PFSK-1 (cell line): ENCODE measurements around the gene CLDN14.

Experiments
- FOXP2 ChIP-seq: optimal IDR thresholded peaks from 2 replicates; pipeline ENCODE3; 2011; ENCODE audit warnings: borderline replicate concordance, control low read depth, inconsistent platforms; ENCODE audit not compliant: insufficient read depth; ENCODE audit errors: extremely low read length, extremely low read depth
- POLR2AphosphoS5 ChIP-seq: IDR thresholded peaks from 2 replicates; pipeline ENCODE4 v1.6.1; 2012; ENCODE audit warnings: low read depth, mild to moderate bottlenecking, control low read depth, low read length, moderate library complexity
- SIN3A ChIP-seq: IDR thresholded peaks from 2 replicates; pipeline ENCODE4 v1.6.1; 2012; ENCODE audit warnings: mild to moderate bottlenecking, low read length, moderate library complexity, borderline replicate concordance; ENCODE audit not compliant: insufficient read depth
- TAF1 ChIP-seq: IDR thresholded peaks from 2 replicates; pipeline ENCODE4 v1.6.1; 2012; ENCODE audit warnings: low read length, control low read depth, borderline replicate concordance; ENCODE audit not compliant: insufficient read depth
- TF ChIP-seq, protein P1 (sequence below), 2 experiments: IDR thresholded peaks; 2 replicates each; pipeline versions ENCODE4 v1.6.1 to v1.8.0; 2011 to 2012; ENCODE audit warnings: low read depth in 2 of 2, low read length in 2 of 2, control low read depth in 1 of 2, inconsistent platforms in 1 of 2, mild to moderate bottlenecking in 1 of 2, moderate library complexity in 1 of 2; ENCODE audit not compliant: insufficient read depth in 1 of 2

CLDN14 gene

DNA sequence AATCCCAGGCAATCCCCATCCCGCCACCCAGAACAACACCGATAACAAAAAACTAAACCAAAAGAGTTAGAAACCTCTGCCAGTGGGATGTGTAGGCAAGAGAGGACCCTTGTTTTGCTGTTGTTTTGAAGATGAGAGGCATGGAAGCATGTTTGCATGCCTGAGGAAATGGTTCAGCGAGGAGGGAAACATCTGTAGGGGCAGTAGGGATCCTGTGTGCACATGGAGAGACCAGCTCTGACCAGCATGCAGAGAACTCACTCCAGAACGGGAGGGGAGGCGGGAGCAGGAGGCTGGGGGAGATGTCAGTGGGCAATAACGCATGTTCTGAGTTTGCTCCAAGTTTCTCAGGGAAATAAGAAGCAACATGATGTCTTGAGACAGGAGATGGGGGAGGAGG is 5.3 kb downstream of the CLDN14 start:
- TF ChIP-seq POLR2AphosphoS5 (no peak), FOXP2 (no peak), SIN3A (no peak), TAF1 (no peak)
- TF ChIP-seq, protein P1, sequence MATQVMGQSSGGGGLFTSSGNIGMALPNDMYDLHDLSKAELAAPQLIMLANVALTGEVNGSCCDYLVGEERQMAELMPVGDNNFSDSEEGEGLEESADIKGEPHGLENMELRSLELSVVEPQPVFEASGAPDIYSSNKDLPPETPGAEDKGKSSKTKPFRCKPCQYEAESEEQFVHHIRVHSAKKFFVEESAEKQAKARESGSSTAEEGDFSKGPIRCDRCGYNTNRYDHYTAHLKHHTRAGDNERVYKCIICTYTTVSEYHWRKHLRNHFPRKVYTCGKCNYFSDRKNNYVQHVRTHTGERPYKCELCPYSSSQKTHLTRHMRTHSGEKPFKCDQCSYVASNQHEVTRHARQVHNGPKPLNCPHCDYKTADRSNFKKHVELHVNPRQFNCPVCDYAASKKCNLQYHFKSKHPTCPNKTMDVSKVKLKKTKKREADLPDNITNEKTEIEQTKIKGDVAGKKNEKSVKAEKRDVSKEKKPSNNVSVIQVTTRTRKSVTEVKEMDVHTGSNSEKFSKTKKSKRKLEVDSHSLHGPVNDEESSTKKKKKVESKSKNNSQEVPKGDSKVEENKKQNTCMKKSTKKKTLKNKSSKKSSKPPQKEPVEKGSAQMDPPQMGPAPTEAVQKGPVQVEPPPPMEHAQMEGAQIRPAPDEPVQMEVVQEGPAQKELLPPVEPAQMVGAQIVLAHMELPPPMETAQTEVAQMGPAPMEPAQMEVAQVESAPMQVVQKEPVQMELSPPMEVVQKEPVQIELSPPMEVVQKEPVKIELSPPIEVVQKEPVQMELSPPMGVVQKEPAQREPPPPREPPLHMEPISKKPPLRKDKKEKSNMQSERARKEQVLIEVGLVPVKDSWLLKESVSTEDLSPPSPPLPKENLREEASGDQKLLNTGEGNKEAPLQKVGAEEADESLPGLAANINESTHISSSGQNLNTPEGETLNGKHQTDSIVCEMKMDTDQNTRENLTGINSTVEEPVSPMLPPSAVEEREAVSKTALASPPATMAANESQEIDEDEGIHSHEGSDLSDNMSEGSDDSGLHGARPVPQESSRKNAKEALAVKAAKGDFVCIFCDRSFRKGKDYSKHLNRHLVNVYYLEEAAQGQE (IDR thresholded peaks at IDR 0.05; ENCODE audit: insufficient read depth in 1 of 2, low read depth in 2 of 2, low read length in 2 of 2): no peak

DNA sequence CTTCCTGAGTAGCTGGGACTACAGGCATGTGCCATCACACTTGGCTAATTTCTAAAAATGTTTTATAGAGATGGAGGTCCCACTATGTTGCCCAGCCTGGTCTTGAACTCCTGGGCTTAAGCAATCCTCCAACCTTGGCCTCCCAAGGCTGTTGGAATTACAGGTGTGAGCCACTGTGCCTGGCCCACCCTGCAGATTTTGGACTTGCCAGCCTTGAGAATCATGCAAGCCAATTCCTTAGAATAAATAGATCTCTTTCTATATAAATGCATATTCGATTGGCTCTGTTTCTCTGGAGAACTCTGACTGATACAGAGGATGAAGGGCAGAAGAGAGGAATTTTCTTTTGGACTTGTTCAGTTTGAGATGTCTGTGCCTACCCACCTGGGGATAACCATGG is 6.7 kb downstream of the CLDN14 start:
- TF ChIP-seq POLR2AphosphoS5: no peak
- no peak for TF ChIP-seq TAF1
- TF ChIP-seq, protein P1 (IDR thresholded peaks at IDR 0.05; ENCODE audit: insufficient read depth in 1 of 2, low read depth in 2 of 2, low read length in 2 of 2): no peak
- TF ChIP-seq FOXP2: no peak
- TF ChIP-seq SIN3A: no peak

DNA sequence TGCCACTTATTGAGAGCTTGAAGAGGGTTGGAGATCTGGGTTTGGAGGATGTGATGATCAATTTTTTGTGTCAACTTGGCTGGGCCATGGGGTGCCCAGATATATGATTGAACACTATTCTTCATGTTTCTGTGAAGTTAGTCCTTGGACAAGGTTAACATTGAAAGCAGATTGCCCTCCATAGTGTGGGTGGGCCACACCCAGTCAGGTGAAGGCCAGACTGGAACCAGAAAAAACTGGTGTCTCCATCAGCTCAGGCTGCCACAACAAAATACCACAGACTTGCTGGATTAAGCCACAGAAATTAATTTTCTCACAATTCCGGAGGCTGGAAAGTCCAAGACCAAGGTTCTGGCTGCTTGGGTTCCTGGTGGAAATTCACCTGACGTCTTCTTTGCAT is 7.5 kb downstream of the CLDN14 start:
- no peak for TF ChIP-seq SIN3A
- TF ChIP-seq TAF1: no peak
- TF ChIP-seq FOXP2: no peak
- TF ChIP-seq, protein P1 (IDR thresholded peaks at IDR 0.05; ENCODE audit: insufficient read depth in 1 of 2, low read depth in 2 of 2, low read length in 2 of 2): no peak
- TF ChIP-seq POLR2AphosphoS5: no peak

DNA sequence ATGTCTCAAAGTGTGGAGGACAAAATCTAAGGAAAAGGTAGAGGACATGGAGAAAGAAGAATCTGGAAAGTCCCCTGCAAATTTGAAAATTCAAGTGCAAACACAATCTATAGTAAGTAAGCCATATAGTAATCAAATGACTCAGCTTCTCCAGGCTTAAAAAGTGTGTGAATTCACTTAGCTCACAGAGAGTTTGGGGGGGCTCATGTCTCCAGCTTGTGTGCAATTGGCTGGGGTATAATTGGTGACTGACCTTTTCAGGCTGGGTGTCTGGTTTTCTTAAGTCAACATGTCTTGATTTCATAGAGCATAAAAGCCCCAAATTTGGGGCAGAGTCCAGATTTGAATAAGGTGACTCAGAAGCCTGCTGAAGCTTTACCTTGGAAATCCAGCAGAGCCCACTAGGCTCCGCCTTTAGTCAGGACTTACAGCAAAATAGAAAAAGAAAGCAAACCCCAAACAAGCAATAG is 8.6 kb downstream of the CLDN14 start:
- TF ChIP-seq SIN3A (no peak), TAF1 (no peak), FOXP2 (no peak), POLR2AphosphoS5 (no peak)
- TF ChIP-seq, protein P1 (IDR thresholded peaks at IDR 0.05; ENCODE audit: insufficient read depth in 1 of 2, low read depth in 2 of 2, low read length in 2 of 2): no peak

DNA sequence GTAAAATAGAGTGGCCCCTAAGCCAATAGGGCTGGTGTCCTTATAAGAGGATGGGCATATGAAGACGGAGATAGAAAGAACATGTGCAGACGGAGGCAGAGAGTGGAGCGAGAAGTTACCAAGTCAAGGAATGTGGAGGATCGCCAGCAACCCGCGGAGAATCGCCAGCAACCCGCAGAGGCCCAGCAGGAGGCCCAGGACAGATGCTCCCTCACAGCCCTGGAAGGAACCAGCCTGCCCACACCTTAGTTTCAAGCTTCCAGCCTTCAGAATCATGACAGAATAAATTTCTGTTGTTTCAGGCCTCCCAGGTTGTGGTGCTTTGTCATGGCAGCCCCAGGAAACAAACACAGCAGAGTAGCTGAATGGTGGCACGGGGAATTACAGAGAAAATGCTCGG is 9.6 kb downstream of the CLDN14 start:
- no peak for TF ChIP-seq SIN3A
- TF ChIP-seq, protein P1 (IDR thresholded peaks at IDR 0.05; ENCODE audit: insufficient read depth in 1 of 2, low read depth in 2 of 2, low read length in 2 of 2): no peak
- no peak for TF ChIP-seq POLR2AphosphoS5
- TF ChIP-seq FOXP2: no peak
- TF ChIP-seq TAF1: no peak
